Ishikawa (cell line): ENCODE measurements around the gene GPR87.

Experiments
- EGR1 ChIP-seq: IDR thresholded peaks from 2 replicates; pipeline ENCODE4 v1.6.1; 2012
- EP300 ChIP-seq: IDR thresholded peaks from 2 replicates; pipeline ENCODE4 v1.6.1; 2012; ENCODE audit warnings: borderline replicate concordance
- FOXM1 ChIP-seq: IDR thresholded peaks from 2 replicates; pipeline ENCODE4 v1.6.1; 2012; ENCODE audit warnings: low read depth, borderline replicate concordance
- MAX ChIP-seq: IDR thresholded peaks from 2 replicates; pipeline ENCODE4 v1.6.1; 2012
- REST ChIP-seq: IDR thresholded peaks from 2 replicates; pipeline ENCODE4 v1.6.1; 2012; ENCODE audit warnings: low read depth, mild to moderate bottlenecking
- TCF12 ChIP-seq: IDR thresholded peaks from 2 replicates; pipeline ENCODE4 v1.6.1; 2012; ENCODE audit warnings: low read depth
- TEAD4 ChIP-seq: IDR thresholded peaks from 2 replicates; pipeline ENCODE4 v1.6.1; 2012
- YY1 ChIP-seq: IDR thresholded peaks from 2 replicates; pipeline ENCODE4 v1.6.1; 2012; ENCODE audit warnings: low read depth

GRCh38 chr3:151314593-151314992, 2.0 kb downstream of the GPR87 start:
- TF ChIP-seq REST (no peak), FOXM1 (no peak), TCF12 (no peak), EGR1 (no peak), MAX (no peak), YY1 (no peak), EP300 (no peak), TEAD4 (no peak)
